Measurements from ENCODE around the gene PHOSPHO1. TPM values are rescaled to one million over a fixed set of nuclear protein-coding genes. Genes with fewer than 3 reads are reported as not detected.

PHOSPHO1 gene
- total and polyA plus RNA-seq, 2 experiments from 2014 or later: not detected

GRCh38 chr17:49259663-49260010, 29.1 kb upstream of the PHOSPHO1 start:
- peaks cover 13% of the 10 kb centered on the region for H3K27me3 ChIP-seq
- no peak for TF ChIP-seq CTCF (IDR thresholded peaks at IDR 0.05; ENCODE audit: low read depth, low read length)
- no peaks in the 10 kb centered on the region for H3K9me3 ChIP-seq (ENCODE audit: low read depth)
- no peak overlapping the region for H3K27ac ChIP-seq
- no peak for DNase-seq (ENCODE audit: low read depth in 1 of 2, low spot score in 1 of 2)
- H3K4me1 ChIP-seq (ENCODE audit: low read depth): no peaks in the 10 kb centered on the region
- H3K4me3 ChIP-seq: no peak overlapping the region
- H3K36me3 ChIP-seq: no peaks in the 10 kb centered on the region

- Histone ChIP-seq H3K9me3 (ENCODE audit: low read depth) (no peaks in the 10 kb centered on the region), H3K4me1 (ENCODE audit: low read depth) (no peaks in the 10 kb centered on the region), H3K36me3 (no peaks in the 10 kb centered on the region), H3K4me3 (no peak overlapping the region), H3K27ac (no peak overlapping the region), H3K27me3 (peaks cover 13% of the 10 kb centered on the region)
- TF ChIP-seq CTCF (IDR thresholded peaks at IDR 0.05; ENCODE audit: low read depth, low read length): no peak
- no peak for DNase-seq (ENCODE audit: low read depth in 1 of 2, low spot score in 1 of 2)
Observed at GRCh38 chr17:49258394-49258793, 27.8 kb upstream of the PHOSPHO1 start.

- TF ChIP-seq CTCF (IDR thresholded peaks at IDR 0.05; ENCODE audit: low read depth, low read length): no peak
- no peaks in the 10 kb centered on the region for H3K9me3 ChIP-seq (ENCODE audit: low read depth)
- H3K27me3 ChIP-seq: no peaks in the 10 kb centered on the region
- DNase-seq (ENCODE audit: low read depth in 1 of 2, low spot score in 1 of 2): no peak
- no peaks in the 10 kb centered on the region for H3K36me3 ChIP-seq
- H3K27ac ChIP-seq: no peak overlapping the region
- H3K4me3 ChIP-seq: no peak overlapping the region
- H3K4me1 ChIP-seq (ENCODE audit: low read depth): no peaks in the 10 kb centered on the region
Observed at GRCh38 chr17:49255125-49255524, 24.5 kb upstream of the PHOSPHO1 start.

GRCh38 chr17:49254066-49254465, 23.5 kb upstream of the PHOSPHO1 start:
- Histone ChIP-seq H3K27me3 (no peaks in the 10 kb centered on the region), H3K4me3 (no peak overlapping the region), H3K4me1 (ENCODE audit: low read depth) (peaks cover 6% of the 10 kb centered on the region), H3K27ac (no peak overlapping the region), H3K36me3 (no peaks in the 10 kb centered on the region), H3K9me3 (ENCODE audit: low read depth) (no peaks in the 10 kb centered on the region)
- TF ChIP-seq CTCF (IDR thresholded peaks at IDR 0.05; ENCODE audit: low read depth, low read length): no peak
- DNase-seq (ENCODE audit: low read depth in 1 of 2, low spot score in 1 of 2): no peak

- Histone ChIP-seq H3K9me3 (ENCODE audit: low read depth) (no peaks in the 10 kb centered on the region), H3K27me3 (no peaks in the 10 kb centered on the region), H3K27ac (no peak overlapping the region), H3K36me3 (no peaks in the 10 kb centered on the region), H3K4me3 (no peak overlapping the region), H3K4me1 (ENCODE audit: low read depth) (peaks cover 7% of the 10 kb centered on the region)
- peak; percentile 19 to 62 for DNase-seq (ENCODE audit: low read depth in 1 of 2, low spot score in 1 of 2)
- no peak for TF ChIP-seq CTCF (IDR thresholded peaks at IDR 0.05; ENCODE audit: low read depth, low read length)
Observed at GRCh38 chr17:49252148-49252695, 21.6 kb upstream of the PHOSPHO1 start.
